ENCODE data around the gene VANGL2. TPM values are rescaled to one million over a fixed set of nuclear protein-coding genes. Genes with fewer than 3 reads are reported as not detected.
A peak's percentile ranks its signal among the peaks of the same experiment; 100 is the strongest.

Gene VANGL2
- total RNA-seq, 2 donors from 2014 or later = 0.05 to 0.18 TPM

DNA sequence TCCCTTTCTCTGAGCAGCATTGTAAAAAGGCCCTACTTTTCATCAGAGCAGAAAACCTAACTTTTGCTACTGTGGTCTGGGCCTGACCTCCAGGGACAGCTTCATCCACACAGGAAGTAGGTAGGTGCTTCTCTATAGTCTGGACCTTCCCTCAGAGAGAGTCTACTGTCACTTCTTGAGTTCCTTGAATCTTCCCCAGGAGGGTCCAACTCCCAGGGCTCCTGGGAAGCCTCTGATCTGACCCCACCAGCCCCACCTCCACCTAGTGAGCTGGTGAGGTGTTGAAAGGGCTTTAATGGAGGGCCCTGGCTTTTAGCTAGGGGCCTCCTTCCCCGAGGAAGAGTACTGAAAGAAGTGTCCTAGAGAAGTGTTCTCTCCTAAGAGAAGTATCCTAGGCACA is 2.7 kb upstream of the VANGL2 start:
- DNase-seq (ENCODE audit: low spot score in 2 of 2) (no peak), ATAC-seq (no peak)
- Mint-ChIP-seq H3K36me3 (no peaks in the 10 kb centered on the region), H3K9me3 (no peaks in the 10 kb centered on the region), H3K27ac (no peak overlapping the region)

- H3K9me3 Mint-ChIP-seq = no peaks in the 10 kb centered on the region
- ATAC-seq (no peak), DNase-seq (ENCODE audit: low spot score in 2 of 2) (no peak)
- no peak overlapping the region for H3K27ac Mint-ChIP-seq
- H3K36me3 Mint-ChIP-seq = no peaks in the 10 kb centered on the region
These were observed 1.5 kb upstream of the VANGL2 start for GRCh38 chr1:160398823-160399222.

- no peaks in the 10 kb centered on the region for H3K36me3 Mint-ChIP-seq
- DNase-seq (ENCODE audit: low spot score in 2 of 2) = no peak
- no peaks in the 10 kb centered on the region for H3K9me3 Mint-ChIP-seq
- no peak overlapping the region for H3K27ac Mint-ChIP-seq
- no peak for ATAC-seq
These were observed 681 bp upstream of the VANGL2 start for GRCh38 chr1:160399544-160400222.

DNA sequence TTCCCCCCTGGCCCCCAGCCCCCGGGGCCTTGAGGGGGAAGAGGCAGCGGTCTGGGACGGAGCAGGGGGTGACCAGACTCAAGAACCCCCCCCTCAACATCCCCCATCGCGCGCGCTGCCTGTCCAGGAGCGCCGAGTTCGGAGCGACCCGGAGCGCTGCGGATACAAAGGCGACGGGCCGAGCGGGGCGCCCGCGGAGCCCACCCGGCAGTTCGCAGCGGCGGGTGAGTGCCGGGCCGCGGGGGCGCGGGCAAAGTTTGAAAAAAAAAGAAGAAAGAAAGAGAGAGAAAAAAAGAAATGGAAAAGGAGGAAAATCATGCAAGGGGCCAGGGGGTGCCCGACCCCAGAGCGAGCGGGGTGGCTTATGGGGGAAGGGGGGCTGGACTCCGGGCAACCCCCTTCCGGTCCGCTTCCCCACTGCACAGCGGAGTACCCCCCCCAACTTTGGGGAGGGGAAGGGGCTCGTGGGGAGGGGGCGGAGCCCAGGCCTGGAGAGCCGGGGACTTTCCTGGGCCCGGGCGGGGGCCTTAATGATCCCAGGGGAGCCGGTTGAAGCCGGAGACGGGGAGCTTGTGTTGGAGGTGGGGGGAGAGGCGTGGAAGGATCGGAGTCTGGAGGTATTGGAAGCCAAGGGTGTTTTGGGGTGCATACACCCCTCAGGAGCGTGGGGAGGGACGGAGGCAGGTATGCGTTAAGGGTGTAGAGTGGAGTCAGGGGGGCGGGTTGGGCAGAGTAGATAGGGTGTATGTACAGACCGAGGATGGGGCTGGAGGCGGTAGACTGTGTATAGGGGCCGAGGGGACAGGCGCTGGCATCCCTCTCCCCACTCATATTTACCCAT is 502 bp downstream of the VANGL2 start:
- DNase-seq (ENCODE audit: low spot score in 2 of 2) (no peak), ATAC-seq (peak in 1 of 2 donors; percentile 26)
- H3K36me3 Mint-ChIP-seq = no peaks in the 10 kb centered on the region

DNA sequence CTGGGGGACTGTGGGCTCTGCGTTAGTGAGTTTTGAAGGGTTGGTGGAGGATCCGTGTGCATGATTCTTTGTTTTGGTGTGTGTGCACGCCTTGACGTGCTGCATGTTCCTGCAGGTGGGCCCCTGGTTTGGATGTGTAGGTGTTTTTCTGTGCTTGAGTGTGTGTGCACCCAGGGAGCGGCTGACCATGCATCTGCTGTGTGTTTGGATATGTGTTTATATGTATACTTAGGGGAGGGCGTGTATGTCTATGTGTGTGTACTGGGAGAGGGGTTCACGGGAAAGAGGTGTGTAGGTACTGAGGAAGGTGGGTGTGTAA is 1.1 kb downstream of the VANGL2 start:
- Mint-ChIP-seq H3K9me3 (no peaks in the 10 kb centered on the region), H3K36me3 (no peaks in the 10 kb centered on the region), H3K27ac (no peak overlapping the region)
- ATAC-seq = no peak
- DNase-seq (ENCODE audit: low spot score in 2 of 2) = no peak

More for the DNA sequence above, 502 bp downstream of the VANGL2 start:
- H3K27ac Mint-ChIP-seq = no peak overlapping the region
- H3K9me3 Mint-ChIP-seq = no peaks in the 10 kb centered on the region

DNA sequence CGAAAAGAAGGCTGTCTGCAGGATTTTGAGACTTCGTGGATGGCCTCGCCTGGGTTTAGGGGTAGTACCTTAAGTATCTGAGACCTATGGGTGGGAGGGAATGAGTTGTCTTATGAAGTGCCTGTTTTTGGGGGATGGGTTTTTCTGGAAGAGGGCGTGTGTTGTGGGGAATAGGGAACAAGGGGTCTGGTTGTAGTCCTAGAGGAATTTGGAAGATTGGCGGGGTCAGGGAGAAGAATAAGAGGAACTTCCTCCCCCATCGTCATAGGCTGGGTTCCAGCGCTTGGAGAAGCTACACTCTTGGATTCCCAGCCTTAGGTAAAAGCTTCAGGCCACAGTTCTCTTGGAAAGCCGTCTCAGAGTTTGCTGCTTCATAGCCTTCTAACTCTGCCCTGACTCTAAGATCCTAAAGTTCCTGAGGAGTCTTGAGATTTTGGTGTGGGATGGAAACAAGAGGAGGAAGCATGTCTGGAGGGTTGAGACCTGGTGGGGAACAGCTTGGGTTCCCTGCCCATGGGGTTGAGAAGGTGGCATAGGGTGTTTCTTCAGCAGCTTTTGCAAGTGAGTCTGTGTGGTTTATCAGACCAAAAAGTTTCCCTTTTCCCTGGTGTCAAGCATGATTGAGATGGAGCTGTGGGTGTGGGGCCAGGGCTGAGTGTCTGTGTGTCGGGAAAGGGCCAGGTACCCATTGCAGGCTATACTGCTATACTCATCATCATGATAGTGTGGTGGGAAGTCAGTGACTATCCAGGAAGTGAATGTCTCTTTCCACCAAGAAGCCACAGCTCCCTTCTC is 1.8 kb downstream of the VANGL2 start:
- Mint-ChIP-seq H3K36me3 (no peaks in the 10 kb centered on the region), H3K27ac (no peak overlapping the region), H3K9me3 (no peaks in the 10 kb centered on the region)
- ATAC-seq = no peak
- DNase-seq (ENCODE audit: low spot score in 2 of 2) = no peak

- Mint-ChIP-seq H3K27ac (no peak overlapping the region), H3K9me3 (no peaks in the 10 kb centered on the region), H3K36me3 (no peaks in the 10 kb centered on the region)
- ATAC-seq (no peak), DNase-seq (ENCODE audit: low spot score in 2 of 2) (no peak)
These were observed 2.9 kb downstream of the VANGL2 start for GRCh38 chr1:160403244-160403643.

DNA sequence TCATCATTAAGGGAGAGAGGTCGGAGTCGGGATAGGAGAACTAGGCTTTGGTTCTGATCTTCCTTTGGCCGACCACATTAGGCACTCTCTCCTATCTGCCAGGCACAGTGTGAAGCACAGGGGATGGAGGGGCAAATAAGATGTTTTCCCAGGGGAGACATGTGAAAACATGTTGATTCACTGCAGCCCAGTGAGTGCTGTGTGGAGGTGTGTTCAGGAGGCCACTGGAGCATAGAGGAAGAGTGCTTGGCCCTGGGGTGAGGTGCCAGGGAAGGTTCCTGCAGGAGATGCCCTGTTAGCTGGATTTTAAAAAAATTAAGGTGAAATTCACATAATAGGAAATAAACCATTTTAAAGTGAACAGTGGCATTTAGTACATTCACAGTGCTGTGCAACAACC is 3.7 kb downstream of the VANGL2 start:
- Mint-ChIP-seq H3K27ac (no peak overlapping the region), H3K9me3 (no peaks in the 10 kb centered on the region), H3K36me3 (no peaks in the 10 kb centered on the region)
- DNase-seq (ENCODE audit: low spot score in 2 of 2) (no peak), ATAC-seq (no peak)

GRCh38 chr1:160405331-160405877 is 5.0 kb downstream of the VANGL2 start:
- ATAC-seq (no peak), DNase-seq (ENCODE audit: low spot score in 2 of 2) (no peak)
- Mint-ChIP-seq H3K36me3 (no peaks in the 10 kb centered on the region), H3K9me3 (no peaks in the 10 kb centered on the region), H3K27ac (no peak overlapping the region)

- H3K27ac Mint-ChIP-seq = no peak overlapping the region
- ATAC-seq = no peak
- H3K9me3 Mint-ChIP-seq = no peaks in the 10 kb centered on the region
- H3K36me3 Mint-ChIP-seq = no peaks in the 10 kb centered on the region
- DNase-seq (ENCODE audit: low spot score in 2 of 2) = no peak
These were observed 6.0 kb downstream of the VANGL2 start for GRCh38 chr1:160406131-160406968.

- H3K27ac Mint-ChIP-seq = no peak overlapping the region
- no peaks in the 10 kb centered on the region for H3K36me3 Mint-ChIP-seq
- no peaks in the 10 kb centered on the region for H3K9me3 Mint-ChIP-seq
- DNase-seq (ENCODE audit: low spot score in 2 of 2) (no peak), ATAC-seq (no peak)
These were observed 7.8 kb downstream of the VANGL2 start for GRCh38 chr1:160407839-160408801.

GRCh38 chr1:160408864-160409263 is 8.5 kb downstream of the VANGL2 start:
- ATAC-seq (no peak), DNase-seq (ENCODE audit: low spot score in 2 of 2) (no peak)
- no peaks in the 10 kb centered on the region for H3K9me3 Mint-ChIP-seq
- no peak overlapping the region for H3K27ac Mint-ChIP-seq
- no peaks in the 10 kb centered on the region for H3K36me3 Mint-ChIP-seq

DNA sequence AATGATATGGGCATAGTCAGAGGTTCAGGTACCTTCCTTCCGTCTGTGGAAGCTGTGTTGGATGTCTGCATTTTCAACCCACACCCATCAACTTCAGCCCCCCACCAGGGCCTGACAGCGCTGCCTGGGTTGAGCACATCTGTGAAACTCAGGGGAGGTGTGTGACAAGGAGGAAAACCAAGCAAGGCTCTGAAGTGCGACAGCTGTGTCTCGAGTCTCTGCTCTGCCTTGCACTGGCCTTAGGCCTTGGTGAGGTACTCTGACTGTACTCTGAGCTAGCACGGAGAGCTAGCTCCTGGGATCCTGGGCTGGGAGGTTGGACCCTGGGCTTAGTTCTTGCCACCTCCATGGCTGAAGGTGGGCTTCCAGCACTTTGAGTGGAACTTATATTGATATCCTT is 9.1 kb downstream of the VANGL2 start:
- Mint-ChIP-seq H3K27ac (no peak overlapping the region), H3K36me3 (no peaks in the 10 kb centered on the region), H3K9me3 (no peaks in the 10 kb centered on the region)
- no peak for ATAC-seq
- DNase-seq (ENCODE audit: low spot score in 2 of 2) = no peak

DNA sequence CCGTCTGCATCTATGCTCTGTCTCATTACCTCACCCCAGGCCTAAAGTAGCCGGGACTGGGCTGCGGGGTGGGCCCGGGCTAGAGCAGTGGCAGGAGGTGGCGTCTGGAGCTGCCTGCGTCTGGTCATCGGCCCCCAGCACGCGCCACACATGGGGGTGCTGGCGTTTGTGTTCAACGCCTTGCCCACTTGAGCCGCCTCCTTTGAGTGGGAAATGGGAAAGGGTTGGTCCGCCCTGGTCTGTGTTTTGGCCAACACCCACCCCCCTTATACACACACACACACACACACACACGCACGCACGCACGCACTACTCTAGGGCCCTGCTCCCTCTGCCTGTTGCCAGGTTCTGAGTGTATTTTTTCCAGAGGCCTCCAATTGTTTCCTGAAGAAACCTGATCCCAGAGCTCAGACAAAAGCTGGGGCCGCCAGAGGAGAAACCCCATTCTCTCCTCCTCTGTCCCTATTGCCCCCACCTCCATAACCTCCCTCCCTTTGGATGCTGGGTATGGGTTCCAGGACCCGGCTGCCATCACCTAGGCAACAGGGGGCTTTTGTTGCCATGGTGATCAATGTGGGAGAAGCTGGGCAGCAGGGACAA is 10.1 kb downstream of the VANGL2 start:
- no peak for DNase-seq (ENCODE audit: low spot score in 2 of 2)
- H3K9me3 Mint-ChIP-seq = no peaks in the 10 kb centered on the region
- H3K27ac Mint-ChIP-seq = peak overlapping the region in 1 of 2 donors; percentile 60
- H3K36me3 Mint-ChIP-seq = no peaks in the 10 kb centered on the region
- no peak for ATAC-seq

All from activated naive CD4-positive, alpha-beta T cell treated with anti-CD3 and anti-CD28 coated beads, Interleukin-2, amount 50 U/mL, for 72 hours (primary cell).